Left forelimb (tissue), 1 donor: ENCODE measurements around the gene GABPB1.

Experiments used
- DNase-seq: peaks from one replicate; pipeline ENCODE4 v3.0.0-alpha.2; 2018; ENCODE audit warnings: low spot score

GABPB1 gene

DNA sequence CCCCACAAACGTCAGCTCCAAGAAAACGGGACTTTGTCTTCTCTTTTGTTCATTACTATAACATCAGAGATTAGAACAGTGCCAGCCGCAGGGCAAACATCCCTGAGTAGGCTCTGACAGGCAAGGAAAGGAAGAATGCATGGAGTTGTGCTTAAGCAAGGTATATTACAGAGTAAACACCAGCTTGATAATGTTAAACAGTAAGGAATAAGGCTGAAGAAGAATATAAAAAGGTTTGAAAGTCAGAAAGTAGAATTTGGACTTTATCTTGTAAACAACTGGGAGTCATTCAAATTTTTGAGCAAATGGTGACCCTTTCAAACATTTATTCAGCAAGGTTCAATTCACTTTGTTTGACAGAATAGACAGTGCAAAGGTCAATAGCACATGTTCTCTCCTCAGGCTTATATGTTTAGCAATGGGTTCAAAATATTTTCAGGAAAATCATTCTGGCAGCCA, 11.0 kb downstream of the GABPB1 start:
- no peak for DNase-seq

DNA sequence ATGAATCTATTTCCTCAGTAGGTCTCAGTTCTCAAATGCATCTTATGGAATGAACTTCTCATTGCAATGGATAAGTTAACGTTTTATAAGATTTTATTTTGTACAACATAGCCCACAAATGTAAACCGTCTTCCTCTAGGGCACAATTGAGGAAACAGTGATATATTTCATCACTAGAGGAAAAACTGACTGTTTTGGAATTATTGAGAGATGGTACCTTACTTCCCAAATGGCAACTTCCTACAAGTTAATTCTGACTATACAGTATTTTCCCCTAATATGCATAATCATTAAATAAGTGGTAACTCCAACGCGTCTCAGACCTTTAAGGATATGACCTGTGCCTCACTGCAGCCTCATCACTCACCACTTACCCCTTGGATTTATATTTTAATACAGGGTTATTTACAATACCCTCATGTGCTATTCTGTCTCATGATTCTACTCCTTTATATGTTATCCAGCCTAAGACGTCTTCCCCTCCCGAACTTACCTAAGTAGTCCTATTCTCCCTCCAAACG, 13.3 kb downstream of the GABPB1 start:
- no peak for DNase-seq

DNA sequence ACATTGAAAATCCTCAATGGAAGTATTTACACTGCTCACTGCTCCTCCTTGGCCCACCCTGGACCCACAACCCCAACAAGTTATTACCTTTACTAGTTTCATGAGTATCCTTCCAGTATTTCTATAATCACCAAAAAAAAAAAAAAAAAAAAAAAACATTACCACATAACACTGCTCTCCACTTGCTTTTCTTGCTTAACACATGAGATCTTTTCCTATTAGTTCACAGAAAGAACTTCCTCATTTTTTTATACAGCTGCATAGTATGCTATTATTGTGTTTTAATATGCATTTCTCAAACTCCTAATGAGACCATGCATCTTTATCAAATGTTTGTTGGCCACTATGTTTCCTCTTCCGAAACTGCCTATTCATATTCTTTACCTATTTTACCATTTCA, 14.6 kb downstream of the GABPB1 start:
- DNase-seq, result no peak

DNA sequence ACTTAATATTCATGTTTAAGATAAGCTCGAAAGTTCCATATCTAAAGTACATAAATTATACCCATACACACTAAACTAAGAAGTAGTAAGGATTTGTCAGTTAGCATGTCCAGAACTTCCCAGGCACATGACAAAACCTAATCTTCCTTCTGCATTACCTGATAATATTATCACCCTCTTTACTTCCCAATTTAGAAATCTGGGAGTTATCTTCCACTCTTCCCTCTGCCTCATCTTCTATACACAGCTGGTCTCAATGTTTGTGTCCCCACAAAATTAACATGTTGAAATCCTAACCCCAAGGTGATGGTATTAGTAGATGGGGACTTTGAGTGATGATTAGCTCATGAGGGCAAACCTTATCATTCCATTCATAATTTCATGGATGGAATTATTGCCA, 15.3 kb downstream of the GABPB1 start:
- DNase-seq, result no peak

DNA sequence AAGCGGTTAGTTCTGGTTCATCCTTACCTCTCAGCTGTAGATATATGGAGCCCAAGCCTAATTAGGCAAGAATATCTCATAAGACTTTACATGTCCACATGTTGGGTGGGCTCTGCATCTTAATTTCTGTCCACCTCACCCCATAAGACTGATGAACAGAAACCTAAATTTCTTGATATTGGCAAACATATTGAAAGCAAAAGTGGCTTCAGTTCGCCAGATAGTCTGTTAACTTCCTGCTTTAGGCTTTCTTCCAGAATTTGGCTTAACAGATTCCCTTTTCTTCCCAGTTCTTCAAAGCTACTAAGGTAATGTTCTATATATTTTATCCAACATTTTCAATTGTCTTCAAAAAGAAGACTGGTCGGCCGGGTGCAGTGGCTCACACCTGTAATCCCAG, 19.7 kb downstream of the GABPB1 start:
- DNase-seq, result no peak

DNA sequence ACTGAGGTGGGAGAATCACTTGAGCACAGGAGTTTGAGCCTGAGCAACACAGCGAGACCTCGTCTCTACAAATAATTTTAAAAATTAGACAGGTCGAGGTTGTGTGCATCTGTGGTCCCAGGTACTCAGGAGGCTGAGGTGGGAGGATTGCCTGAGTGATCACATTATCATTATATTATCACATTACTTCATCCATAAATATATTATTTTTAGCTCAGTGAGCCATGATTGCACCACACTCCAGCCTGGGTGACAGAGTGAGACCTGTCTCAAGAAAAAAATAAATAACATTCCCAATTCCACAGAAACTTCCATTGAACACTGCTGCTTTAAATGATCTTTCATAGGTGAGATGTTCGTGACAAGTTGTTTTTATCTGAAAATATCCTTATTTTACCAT, 21.8 kb downstream of the GABPB1 start:
- DNase-seq, result no peak

DNA sequence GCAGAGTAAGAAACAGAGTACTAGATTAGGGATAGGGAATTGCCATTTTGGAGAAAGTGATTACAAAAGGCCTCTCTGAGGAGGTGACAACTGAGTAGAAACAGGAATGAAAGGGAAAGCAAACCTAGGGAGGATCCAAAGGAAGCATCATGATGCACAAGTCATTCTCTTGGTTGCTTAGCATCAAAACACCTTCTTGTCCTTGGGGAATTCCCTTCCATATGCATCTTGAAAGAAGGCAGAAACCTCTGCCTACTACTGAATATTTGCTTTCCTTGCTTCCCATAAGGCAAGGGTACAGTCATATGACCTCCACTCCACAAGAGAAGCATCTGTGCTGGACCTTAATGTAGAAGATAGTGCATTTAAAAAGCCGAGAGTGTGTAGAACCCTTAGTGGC, 24.1 kb downstream of the GABPB1 start:
- no peak for DNase-seq

DNA sequence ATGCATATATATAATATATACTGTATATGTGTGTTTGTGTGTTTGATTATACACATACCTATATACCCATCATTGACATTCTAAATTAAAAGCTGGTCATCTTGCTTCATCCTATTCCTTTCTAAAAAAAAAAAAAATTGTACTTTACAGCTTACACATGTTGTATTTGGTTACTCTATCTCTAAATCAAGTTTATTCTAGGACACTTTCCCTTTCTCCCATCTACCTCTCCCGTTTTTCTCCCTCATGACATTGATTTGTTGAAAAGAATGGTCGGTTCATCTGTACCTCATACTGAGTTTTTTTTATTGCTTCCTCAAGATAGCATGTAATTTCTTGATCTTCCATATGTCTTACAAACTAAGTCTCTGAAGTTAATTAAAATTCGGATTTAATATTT, 26.9 kb downstream of the GABPB1 start:
- no peak for DNase-seq

DNA sequence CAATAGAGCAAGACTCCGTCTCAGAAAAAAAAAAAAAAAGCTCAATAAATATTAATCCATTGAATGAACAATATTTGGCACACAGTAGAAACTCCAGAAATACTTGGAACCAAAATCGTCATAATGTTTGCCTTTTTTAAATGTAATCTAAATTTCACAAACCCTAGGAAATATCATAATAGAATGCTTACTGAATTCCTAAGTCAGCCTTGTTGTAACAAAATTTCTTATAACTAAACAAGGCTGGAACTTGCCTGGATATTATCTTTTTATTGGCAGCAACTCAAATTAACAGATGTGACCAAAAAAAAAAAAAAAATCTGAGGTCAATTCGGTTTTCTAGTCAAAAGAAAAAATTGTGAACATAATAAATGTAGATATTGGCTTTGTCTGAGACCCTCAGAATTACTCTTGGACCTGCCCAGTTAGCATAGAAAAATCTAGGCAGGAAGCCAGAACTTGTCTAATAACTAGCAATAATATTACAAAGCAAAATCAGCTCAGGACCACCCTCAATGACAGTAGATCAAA, 33.3 kb downstream of the GABPB1 start:
- no peak for DNase-seq

DNA sequence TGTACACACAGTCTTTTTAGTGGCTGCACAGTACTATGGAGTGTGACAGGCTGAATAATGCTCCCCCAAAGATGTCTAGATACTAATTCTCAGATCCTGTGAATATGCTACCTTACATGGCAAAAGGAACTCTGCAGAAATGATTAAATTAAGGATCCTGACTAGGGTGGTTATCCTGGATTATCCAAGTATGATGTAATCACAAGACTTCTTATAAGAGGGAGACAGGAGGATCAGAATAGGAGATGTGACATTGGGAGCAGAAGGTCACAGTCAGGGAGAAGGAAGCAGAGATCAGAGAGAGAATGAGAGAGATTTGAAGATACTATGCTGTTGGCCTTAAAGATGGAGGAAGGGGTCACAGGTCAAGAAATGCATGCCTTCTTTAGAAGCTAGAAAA, 34.5 kb downstream of the GABPB1 start:
- DNase-seq, result no peak

DNA sequence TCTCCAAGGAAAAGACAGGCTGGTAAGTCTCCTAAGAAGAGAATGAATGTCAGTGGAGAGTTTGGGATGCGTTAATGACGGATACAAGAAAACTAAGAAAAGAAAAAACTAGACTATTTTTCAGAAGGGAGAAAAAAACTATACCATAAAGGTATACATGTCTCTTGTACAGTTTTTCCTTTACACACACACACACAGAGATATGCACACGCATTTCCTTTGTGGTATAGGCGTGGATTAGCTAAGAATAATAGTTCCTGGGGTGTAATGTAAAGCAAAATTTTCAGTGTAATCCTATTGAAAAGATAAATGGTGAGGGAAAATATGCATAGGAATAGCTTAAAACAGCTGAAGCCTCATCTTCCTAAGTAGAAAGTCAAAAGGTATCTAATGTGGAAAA, 36.3 kb downstream of the GABPB1 start:
- no peak for DNase-seq

DNA sequence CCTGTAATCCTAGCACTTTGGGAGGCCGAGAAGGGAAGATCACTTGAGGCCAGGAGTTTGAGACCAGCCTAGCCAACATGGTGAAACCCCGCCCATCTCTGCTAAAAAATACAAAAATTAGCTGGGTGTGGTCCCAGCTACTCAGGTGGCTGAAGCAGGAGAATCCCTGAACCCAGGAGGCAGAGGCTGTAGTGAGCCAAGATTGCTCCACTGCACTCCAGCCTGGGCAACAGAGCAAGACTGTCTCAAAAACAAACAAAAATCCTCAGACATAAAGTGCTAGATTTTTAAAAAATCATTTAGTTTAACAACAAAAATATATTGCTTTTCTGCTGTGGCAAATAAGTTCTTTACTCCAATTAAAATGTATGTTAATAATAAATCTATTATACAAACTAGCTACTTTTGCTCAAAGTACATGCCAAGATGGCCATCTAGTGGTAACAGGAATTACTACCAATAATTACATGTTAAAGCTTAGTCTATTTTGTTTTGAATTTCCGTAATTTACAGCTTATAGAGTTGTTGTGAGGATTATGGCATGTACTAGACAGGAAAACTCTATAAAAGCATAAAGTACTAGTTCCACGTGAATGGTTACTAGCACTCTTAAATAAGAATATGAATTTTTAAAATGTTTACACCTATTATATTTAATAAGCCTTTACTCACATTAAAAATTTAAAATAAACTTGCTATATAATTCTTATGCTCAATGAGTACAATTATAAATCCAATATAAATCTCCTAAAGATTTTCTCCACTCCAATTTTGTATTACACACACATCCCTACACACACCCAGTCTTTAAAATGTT, 39.0 kb downstream of the GABPB1 start:
- DNase-seq, result no peak

DNA sequence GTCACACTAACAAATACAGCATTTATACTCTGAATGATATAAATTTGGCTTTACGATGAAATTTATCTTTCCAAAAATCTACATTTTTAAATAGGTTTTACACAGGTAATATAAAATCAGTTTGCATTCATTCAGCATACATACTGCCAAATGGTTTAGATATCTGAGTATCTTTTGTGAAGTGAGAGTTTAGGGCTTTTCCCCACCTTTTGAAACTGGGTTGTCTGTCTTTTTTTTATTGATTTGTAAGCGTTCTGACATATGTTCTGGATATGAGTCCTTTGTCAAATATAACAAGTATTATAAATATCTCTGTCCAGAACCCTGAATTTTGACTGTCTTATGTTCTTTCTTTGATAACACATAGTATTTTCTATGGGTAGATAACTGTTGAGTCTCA, 42.4 kb downstream of the GABPB1 start:
- no peak for DNase-seq

DNA sequence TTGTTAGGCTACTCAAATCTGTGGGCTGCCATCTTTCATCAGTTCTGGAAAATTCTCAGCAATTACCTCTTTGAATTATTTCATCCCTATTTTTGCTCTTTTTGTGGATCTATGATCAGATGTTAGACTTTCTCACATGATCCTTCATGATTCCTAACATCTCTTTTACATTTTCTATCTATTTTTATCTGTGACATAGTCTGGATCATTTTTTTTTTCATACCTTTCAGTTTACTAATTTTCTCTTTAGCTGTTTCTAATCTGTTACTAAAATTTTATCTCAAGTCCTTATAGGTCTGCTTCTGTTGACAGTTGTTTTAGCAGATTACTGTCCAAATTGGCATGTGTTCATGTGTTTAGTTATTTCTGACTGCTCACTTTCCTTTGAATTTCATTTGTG, 47.2 kb downstream of the GABPB1 start:
- DNase-seq, result no peak

DNA sequence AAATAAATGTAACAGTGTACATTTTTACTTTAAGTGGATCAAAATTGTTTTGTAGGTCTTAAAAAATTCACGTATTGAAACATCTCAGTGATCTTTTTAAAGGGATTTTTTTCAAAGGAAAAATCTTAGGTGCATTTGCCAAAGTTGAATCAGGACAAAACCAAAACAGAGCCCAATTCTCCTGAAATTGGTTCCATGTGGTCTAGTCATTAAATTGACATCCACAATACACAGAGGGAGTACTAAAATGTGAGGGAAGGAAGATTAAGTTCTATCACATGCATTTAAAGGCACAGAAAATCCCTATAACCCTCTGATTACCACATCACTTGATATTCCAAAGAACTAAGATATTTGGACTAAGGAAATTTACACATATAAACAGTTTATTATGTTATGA, 50.2 kb downstream of the GABPB1 start:
- DNase-seq, result no peak

DNA sequence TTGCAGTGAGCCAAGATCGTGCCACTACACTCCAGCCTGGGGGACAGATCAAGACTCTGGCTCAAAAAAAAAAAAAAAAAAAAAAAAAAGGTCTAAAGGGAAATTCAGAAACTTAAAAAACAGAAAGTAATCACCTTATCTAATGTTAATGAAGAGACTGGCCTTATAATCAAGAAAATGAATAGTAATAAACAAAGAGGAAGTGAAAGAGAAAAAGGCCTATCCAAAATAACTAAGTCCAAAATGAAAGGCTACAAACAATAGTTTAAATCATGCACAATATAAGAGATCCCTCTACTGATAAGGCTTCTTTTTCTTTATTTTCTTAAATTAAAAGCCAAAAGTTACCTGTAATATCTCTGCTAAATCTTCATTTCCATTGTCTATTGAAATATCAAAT, 52.4 kb downstream of the GABPB1 start:
- no peak for DNase-seq

DNA sequence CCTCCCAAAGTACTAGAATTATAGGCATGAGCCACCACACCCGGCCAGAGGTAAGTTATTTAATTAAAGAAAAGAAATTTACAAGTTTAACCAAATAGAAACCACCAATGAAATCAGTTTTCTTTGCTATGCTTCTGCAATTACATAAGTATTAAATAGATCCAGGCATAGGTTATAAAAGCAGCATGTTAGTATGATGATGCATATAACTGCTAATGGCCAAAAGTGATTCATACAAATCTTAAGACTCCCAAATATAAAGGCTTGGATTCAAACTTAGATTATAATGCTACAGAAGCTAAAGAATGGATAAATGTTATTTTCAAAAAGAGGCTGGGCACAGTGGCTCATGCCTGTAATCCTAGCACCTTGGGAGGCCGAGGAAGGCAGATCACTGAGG, 56.7 kb downstream of the GABPB1 start:
- DNase-seq, result no peak

DNA sequence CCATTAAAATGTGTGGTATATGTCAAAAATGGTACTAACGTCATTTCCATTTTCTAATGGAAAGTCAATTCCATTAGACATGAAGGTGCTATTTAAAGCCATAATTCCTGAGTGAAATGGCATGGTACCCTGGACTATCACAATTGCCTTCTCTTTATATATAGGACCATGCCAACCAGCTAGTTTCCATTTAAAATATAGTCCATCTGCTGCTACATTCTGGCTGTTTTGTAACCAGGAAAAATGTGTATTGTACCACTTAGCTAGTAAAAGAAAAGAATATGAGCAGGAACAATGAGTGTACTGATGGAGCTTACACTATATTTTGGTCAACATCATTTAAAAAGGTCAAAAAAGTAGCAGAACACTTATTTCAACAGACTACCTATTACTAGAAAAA, 59.0 kb downstream of the GABPB1 start:
- no peak for DNase-seq

DNA sequence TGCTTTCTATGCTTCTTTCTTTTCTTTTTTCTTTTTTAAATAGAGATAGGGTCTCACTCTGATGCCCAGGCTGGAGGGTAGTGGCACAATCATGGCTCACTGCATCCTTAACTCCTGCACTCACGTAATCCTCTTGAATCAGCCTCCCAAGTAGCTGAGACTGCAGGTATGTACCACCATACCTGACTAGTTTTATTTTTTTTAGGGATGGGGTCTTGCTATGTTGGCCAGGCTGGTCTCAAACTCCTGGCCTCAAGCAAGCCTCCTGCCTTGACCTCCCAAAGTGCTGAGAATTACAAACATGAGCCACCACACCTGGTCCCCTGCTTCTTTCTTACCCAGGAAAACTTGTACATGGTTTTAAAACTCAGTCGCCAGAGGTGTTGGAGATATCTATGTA, 65.2 kb downstream of the GABPB1 start:
- DNase-seq, result no peak

DNA sequence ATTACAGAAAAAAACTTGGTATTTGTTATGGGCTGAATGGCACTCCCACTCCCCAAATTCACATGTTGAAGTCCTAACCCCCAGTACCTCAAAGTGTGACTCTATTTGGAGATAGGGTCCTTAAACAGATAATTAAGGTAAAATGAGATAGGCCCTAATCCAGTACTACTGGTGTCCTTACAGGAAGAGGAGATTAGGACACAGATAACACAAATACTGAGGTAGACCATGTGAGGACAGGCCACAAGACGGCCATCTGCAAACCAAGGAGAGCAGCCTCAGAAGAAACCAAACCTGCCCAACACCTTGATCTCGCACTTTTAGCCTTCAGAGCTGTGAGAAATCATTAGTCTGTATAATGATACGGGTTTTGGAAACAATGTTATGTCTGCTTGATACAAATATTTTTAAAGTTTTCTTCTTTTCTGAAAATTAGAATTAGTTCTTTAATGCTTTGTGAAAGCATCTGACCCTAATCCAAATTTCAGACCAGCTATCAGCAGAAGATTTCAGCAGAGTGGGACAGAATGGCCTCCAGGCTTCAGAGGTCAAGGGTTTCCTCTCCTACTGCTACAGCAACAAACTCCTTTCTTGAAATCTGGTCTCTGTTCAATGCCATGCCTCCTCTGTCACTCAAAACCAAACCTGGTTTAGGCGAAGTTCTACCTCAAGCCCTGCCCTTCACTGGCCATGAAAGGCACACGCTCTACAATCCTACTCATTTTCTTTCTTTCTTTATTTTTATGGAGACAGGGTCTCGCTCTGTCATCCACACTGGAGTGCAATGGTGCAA, 67.5 kb downstream of the GABPB1 start:
- DNase-seq, result no peak

DNA sequence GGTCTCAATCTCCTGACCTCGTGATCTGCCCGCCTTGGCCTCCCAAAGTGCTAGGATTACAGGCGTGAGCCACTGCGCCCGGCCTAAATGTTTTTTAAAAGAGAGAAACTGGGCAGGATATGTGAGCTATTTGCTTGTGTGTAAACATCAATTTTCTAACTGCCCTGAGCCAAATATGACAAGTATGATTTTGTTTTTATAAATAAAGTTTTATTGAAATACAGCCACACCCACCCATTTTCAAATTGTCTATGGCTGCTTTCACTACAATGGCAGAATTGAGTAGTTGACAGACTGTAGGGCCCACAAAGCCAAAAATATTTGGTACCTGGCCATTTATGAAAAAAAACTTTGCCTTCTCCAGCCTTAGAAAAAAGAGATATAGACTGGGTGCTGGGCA, 73.6 kb downstream of the GABPB1 start:
- no peak for DNase-seq

DNA sequence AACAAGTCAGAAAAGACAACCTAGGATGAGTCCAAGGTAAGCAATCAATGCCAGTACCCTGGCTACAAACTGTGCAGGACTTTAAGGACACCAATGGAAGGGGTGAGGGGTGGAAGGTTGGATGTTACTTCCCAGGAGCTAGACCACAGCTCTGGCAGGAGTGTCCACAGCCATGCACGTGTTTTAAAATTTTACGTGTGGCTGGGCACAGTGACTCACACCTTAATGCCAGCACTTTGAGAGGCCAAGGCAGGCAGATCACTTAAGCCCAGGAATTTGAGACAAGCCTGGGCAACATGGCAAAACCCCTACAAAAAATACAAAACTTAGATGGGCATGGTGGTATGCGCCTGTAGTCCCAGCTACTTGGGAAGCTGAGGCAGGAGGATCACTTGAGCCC, 74.7 kb downstream of the GABPB1 start:
- DNase-seq, result no peak

DNA sequence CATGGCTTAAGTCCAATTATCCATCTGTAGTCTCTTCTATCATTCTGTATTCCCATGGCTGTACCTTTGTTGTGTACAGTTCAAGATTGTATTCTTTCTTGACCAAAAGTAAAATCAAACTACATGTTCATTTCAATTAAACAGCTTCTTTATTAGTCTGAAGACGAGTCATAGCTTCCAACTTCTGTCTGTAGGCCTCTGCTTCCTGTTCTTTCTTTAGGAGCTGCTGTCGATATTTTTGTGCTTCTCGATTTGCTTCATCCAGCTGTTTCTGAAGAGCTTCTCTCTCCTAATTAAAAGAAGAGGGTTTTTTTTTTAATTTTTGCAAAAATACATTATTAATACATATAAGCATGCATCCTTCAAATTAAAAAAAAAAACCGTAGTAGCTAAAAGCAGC, 76.5 kb downstream of the GABPB1 start:
- DNase-seq, result no peak
